GM13976 (cell line): Measurements from ENCODE around the gene RPH3AL.

Experiments
- DNase-seq: peaks from one replicate; pipeline ENCODE4 v3.0.0; 2012; ENCODE audit warnings: low spot score
- in situ Hi-C: fragments of 300-500 bp; cut with MboI; formaldehyde crosslinking; loops from one replicate; pipeline ENCODE4 v1.12.0; 2022; ENCODE audit warnings: low sequenced_read_pairs, mixed read lengths, inconsistent platforms; ENCODE audit not compliant: unreplicated experiment
- TF ChIP-seq, protein P1 (sequence below): IDR thresholded peaks from 2 replicates; pipeline ENCODE4 v1.5.1; 2012; ENCODE audit warnings: borderline replicate concordance, mild to moderate bottlenecking; ENCODE audit not compliant: insufficient read depth; ENCODE audit errors: extremely low read depth, missing control alignments, control extremely low read depth

Gene RPH3AL

DNA sequence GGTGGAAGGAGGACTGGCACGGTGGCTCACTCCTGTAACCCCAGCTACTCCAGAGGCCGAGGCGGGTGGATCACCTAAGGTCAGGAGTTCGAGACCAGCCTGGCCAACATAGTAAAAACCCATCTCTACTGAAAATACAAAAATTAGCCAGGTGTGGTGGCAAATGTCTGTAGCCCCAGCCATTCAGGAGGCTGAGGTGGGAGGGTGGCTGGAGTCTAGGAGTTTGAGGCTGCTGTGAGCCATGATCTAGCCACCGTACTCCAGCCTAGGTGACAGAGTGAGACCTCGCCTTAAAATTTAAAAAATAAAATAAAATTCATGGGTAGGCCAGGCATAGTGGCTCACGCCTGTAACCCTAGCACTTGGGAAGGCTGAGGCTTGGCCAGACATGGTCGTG lies 1.2 kb upstream of the RPH3AL start:
- TF ChIP-seq, protein P1, sequence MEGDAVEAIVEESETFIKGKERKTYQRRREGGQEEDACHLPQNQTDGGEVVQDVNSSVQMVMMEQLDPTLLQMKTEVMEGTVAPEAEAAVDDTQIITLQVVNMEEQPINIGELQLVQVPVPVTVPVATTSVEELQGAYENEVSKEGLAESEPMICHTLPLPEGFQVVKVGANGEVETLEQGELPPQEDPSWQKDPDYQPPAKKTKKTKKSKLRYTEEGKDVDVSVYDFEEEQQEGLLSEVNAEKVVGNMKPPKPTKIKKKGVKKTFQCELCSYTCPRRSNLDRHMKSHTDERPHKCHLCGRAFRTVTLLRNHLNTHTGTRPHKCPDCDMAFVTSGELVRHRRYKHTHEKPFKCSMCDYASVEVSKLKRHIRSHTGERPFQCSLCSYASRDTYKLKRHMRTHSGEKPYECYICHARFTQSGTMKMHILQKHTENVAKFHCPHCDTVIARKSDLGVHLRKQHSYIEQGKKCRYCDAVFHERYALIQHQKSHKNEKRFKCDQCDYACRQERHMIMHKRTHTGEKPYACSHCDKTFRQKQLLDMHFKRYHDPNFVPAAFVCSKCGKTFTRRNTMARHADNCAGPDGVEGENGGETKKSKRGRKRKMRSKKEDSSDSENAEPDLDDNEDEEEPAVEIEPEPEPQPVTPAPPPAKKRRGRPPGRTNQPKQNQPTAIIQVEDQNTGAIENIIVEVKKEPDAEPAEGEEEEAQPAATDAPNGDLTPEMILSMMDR, result no peak
- in situ Hi-C loops, result no loop called here
- DNase-seq, result no peak

DNA sequence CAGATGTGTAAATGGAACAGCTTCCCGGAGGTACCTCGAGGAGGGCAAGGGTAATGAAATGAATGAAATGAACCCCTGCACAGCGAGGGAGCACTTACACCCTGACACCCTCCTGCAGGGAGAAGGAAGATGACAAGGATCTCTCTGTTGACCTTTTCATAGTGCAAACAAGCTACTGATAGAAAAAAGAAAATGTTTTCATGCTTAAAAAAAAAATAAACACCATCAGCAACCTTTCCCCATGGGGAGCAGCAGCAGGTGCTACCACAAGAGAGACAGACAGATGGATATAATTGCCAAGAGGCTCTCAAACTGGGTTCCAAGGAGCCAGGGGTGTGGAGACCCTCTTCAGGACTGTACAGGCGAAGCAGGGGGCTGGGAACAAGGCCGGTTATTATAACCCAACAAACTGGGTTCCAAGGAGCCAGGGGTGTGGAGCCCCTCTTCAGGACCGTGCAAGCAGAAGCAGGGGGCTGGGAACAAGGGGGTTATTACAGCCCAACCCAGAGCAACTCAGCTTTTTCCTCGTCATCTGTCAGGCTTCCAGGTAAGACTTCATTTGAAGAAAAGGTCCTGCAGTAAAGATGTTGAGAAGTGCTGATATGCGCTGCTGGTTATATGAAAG lies 718 bp upstream of the RPH3AL start:
- no peak for DNase-seq
- in situ Hi-C loops, result no loop called here
- TF ChIP-seq, protein P1, result no peak

DNA sequence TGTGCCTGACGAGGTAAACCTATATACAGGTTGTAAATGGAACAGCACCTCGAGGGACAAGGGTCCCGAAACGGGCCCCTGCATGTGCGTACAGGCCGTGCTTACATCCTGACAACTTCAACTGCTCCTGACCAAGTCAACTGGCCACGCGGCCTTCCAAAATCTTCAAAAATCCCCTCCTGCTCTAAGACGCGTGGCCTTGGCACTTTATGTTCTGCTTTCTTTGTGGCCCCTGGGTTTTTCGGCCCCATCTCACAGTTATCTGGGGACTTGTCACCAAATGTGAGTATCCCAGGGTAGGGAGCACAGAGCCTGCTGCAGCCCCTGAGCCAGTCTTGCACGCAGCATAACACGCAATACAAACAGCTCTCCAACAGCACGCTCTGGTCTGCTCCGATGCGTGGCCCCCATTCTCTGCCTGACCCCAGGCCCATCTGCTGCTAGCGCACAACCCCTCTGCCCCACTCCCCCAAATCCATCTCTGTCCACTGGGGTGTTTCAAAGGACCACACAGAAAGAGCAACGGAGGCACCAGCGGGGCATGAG lies 659 bp downstream of the RPH3AL start:
- DNase-seq, result no peak
- TF ChIP-seq, protein P1, result no peak
- in situ Hi-C loops, result no loop called here

DNA sequence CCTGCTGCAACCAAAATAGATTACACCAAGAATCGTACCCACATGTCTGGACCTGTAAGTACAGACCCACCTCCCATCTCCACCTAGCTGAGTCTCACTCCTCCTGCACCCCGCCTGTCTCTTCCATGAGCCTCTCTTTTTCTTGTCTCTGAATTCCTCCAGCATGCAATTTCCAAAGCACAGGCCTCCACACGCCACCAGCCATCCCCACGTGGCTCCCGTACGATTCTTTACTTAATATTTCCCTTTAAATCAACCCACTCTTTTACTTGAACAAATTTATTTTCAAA lies 1.2 kb downstream of the RPH3AL start:
- DNase-seq, result no peak
- in situ Hi-C loops, result no loop called here
- TF ChIP-seq, protein P1, result no peak

DNA sequence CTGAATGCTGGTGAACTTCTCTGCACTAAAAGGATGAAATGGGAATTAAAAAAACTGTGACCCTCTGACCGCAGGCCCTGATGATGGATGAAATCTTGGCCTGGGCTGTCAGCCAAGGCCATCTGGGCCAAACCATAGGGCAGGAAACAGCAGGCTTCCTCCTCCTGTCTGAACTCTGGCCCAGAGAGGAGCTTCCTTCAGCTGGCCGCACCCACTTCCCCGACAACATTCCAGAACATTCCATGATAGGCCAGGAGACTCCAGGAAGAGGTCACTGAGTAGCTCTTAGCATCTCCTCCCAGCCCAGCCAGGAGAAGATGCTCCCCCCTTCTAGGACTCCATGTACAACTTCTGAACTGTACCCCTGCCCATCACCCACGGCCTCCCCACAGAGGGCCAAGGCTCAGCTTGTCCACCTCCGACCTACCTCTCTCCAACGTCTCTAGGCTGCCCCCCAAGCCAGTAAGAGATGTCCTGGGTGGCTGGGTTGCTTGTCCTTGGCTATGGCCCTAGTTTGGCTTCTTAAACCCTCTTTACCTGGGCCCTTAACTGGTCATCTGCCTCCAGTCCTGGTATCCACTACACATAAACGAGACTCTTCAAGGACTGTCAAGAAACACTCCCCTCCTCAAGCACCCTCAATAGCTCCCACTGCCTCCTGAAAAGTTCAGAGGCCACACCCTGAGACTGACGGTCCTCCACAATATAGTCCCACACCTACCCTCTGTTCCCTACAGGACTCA lies 1.7 kb downstream of the RPH3AL start:
- DNase-seq, result no peak
- in situ Hi-C loops, result no loop called here
- TF ChIP-seq, protein P1, result no peak

DNA sequence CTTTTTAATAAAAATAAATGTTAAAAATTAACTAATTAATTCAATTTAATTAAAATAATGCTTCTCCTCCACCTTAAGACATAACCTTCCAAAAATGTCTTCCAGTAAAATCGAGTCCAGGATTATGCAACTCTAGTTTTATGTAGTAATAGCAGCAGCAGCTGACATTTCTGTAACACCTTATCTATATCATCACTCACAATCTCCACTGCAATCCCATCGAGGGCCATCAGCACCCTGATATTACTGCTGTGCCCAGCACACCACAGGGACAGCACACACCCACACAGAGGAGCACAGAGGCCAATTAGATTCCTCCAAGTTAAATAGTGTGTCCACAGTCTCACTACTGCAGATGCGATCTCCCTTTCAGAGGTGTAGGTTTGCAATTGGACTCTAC lies 2.9 kb downstream of the RPH3AL start:
- DNase-seq, result no peak
- in situ Hi-C loops, result no loop called here
- TF ChIP-seq, protein P1, result no peak
